ENCODE data around the gene PAM. TPM values are rescaled to one million over a fixed set of nuclear protein-coding genes. Genes with fewer than 3 reads are reported as not detected.

Gene PAM
- total RNA-seq, 1 donor, result 266 TPM

- DNase-seq (ENCODE audit: low read depth), result no peak
- TF ChIP-seq, protein P1, sequence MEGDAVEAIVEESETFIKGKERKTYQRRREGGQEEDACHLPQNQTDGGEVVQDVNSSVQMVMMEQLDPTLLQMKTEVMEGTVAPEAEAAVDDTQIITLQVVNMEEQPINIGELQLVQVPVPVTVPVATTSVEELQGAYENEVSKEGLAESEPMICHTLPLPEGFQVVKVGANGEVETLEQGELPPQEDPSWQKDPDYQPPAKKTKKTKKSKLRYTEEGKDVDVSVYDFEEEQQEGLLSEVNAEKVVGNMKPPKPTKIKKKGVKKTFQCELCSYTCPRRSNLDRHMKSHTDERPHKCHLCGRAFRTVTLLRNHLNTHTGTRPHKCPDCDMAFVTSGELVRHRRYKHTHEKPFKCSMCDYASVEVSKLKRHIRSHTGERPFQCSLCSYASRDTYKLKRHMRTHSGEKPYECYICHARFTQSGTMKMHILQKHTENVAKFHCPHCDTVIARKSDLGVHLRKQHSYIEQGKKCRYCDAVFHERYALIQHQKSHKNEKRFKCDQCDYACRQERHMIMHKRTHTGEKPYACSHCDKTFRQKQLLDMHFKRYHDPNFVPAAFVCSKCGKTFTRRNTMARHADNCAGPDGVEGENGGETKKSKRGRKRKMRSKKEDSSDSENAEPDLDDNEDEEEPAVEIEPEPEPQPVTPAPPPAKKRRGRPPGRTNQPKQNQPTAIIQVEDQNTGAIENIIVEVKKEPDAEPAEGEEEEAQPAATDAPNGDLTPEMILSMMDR (IDR thresholded peaks at IDR 0.05; ENCODE audit: insufficient read depth, low read depth, low read length), result no peak
- H3K4me3 ChIP-seq (ENCODE audit: low read depth, low read length), result no peak overlapping the region
Measured at GRCh38 chr5:102946414-102946813, 191.3 kb downstream of the PAM start.

GRCh38 chr5:102946971-102947370 lies 191.9 kb downstream of the PAM start:
- TF ChIP-seq, protein P1 (IDR thresholded peaks at IDR 0.05; ENCODE audit: insufficient read depth, low read depth, low read length), result no peak
- DNase-seq (ENCODE audit: low read depth), result no peak
- H3K4me3 ChIP-seq (ENCODE audit: low read depth, low read length), result no peak overlapping the region

GRCh38 chr5:102955488-102955887 lies 200.4 kb downstream of the PAM start:
- TF ChIP-seq, protein P1 (IDR thresholded peaks at IDR 0.05; ENCODE audit: insufficient read depth, low read depth, low read length), result no peak
- H3K4me3 ChIP-seq (ENCODE audit: low read depth, low read length), result no peak overlapping the region
- no peak for DNase-seq (ENCODE audit: low read depth)

DNA sequence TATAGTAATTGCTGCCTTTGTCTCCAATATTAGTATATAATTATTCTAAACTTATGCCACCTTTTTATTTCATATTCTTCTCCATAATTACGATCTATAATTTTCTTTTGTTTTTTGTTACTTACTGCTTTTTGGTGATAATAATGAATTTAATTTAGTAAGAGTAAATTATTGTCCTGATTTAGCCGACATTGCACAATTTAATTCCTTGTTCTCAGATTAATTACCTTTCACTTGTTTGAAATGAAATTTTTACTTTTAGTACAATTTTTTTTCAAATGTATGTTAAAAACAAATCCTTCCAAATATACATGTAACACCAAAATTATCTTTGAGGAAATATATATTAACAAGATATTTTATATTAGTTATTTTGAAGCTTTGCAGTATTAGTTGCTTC lies 201.5 kb downstream of the PAM start:
- DNase-seq (ENCODE audit: low read depth), result no peak
- TF ChIP-seq, protein P1 (IDR thresholded peaks at IDR 0.05; ENCODE audit: insufficient read depth, low read depth, low read length), result no peak
- H3K4me3 ChIP-seq (ENCODE audit: low read depth, low read length), result no peak overlapping the region

- TF ChIP-seq, protein P1 (IDR thresholded peaks at IDR 0.05; ENCODE audit: insufficient read depth, low read depth, low read length), result no peak
- H3K4me3 ChIP-seq (ENCODE audit: low read depth, low read length), result no peak overlapping the region
- no peak for DNase-seq (ENCODE audit: low read depth)
Measured at GRCh38 chr5:102957141-102957540, 202.0 kb downstream of the PAM start.

DNA sequence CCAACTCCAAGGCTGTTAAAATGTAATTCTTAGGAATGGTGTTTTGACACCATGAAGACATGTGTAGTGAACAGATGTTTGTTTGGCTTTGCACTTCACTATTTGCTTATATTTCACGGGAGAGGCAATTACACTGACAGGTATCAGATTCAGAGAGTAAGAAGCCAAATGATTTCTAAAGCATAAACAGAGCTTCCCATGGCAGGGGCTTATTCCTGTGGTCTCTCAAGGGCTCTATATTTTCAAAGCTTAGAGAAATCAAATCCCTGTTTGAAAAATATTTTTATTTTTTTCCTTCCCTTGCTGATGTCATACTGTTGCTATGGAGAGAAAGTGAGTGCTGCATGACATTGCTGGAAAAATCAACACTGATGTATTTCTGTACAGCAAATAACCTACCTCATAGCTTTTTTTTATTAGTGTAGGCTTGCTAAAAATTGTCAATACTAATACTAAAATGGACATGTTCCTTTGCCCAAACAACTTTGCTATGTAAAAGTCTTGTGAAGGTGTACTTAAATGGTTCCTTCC lies 203.4 kb downstream of the PAM start:
- TF ChIP-seq, protein P1 (IDR thresholded peaks at IDR 0.05; ENCODE audit: insufficient read depth, low read depth, low read length), result no peak
- H3K4me3 ChIP-seq (ENCODE audit: low read depth, low read length), result no peak overlapping the region
- DNase-seq (ENCODE audit: low read depth), result peak; percentile 56

- TF ChIP-seq, protein P1 (IDR thresholded peaks at IDR 0.05; ENCODE audit: insufficient read depth, low read depth, low read length), result no peak
- no peak overlapping the region for H3K4me3 ChIP-seq (ENCODE audit: low read depth, low read length)
- peak; percentile 87 for DNase-seq (ENCODE audit: low read depth)
Measured at GRCh38 chr5:102959055-102959454, 203.9 kb downstream of the PAM start.
